HG02938 (cell line): ENCODE data around the gene LIN9.
A peak's percentile ranks its signal among the peaks of the same experiment; 100 is the strongest.

Experiments
- ATAC-seq: cut with Tn5 transposase; IDR thresholded peaks from one replicate; pipeline ENCODE4 v1.9.1; 2021; ENCODE audit warnings: mild to moderate bottlenecking, moderate library complexity; ENCODE audit not compliant: unreplicated experiment

The LIN9 gene

DNA sequence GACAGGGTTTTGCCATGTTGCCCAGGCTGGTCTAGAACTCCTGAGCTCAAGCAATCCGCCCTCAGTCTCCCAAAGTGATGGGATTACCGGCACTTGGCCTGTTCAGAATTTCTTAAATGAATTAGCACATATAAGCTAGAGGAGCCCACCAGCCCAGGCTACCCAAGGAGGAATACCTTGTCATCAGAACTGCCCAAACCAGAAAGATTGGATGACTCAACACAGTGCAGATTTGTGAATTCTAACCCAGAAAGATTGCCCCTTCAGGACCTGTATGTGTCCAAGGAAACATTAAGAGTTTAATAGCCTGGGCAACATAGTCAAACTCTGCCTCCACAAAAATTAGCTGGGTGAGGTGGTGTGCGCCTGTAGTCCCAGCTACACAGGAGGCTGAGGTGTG, 14.0 kb upstream of the LIN9 start:
- ATAC-seq, result no peak

DNA sequence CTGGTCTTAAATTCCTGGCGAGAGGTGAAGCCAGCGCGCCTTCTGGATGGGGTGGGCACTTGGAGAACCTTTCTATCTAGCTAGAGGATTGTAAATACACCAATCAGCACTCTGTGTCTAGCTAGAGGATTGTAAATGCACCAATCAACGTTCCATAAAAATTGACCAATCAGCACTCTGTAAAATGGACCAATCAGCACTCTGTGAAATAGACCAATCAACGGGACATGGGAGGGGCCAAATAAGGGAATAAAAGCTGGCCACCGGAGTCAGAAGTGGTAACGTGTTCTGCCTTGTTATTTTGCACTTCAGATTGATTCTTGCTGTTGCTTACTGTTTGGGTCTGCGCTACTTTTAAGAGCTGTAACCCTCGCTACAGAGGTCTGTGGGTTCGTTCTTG, 12.0 kb upstream of the LIN9 start:
- no peak for ATAC-seq

DNA sequence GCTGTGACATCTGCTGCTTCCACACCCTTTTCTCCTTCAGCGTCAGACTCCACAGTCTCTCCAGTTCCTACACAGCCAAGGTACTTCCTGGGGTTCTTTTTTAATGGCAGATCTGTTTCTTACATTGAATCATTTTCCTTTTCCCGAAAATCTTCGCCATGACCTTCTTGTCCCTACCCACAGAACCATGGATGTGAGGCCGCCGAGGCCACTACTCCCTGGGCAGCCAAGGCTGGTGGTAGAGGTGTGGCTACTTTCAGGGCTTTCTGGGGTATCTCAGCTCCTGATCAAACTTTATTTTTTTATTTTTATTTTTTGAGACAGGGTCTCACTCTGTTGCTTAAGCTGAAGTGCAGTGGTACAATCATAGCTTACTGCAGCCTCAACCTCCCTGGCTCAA, 9.5 kb upstream of the LIN9 start:
- ATAC-seq, result no peak

DNA sequence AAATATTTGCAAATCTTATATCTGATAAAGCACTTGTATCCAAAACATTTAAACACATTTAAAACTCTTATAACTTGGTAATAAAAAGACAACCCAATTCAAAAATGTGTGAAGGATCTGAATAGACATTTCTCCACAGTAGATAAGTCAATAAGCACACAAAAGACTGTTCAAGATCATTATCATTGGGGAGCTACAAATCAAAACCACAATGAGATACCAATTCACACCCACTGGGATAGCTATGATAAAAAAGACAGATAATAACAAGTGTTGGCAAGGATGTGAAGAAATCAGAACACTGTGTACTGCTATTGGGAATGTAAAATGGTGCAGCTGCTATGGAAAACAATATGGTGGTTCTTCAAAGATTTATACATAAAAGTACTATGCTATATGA, 5.1 kb upstream of the LIN9 start:
- ATAC-seq, result no peak

DNA sequence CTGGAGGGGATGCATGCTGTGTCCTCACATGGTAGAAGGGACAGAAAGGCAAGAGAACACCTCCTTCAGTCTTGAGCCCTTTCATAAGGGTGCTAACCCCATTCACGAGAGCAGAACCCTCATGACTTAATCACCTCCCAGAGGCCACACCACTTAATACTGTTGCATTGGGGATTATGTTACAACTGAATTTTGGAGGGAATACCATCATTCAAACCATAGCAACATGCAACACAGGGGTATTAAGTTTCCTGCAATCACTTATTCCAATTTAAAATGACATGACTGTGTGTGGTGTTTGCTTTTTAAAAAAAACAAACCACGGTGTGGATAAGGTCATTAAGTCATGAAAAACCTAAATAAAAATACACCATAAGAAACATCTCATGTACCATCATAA, 3.1 kb upstream of the LIN9 start:
- ATAC-seq, result no peak

DNA sequence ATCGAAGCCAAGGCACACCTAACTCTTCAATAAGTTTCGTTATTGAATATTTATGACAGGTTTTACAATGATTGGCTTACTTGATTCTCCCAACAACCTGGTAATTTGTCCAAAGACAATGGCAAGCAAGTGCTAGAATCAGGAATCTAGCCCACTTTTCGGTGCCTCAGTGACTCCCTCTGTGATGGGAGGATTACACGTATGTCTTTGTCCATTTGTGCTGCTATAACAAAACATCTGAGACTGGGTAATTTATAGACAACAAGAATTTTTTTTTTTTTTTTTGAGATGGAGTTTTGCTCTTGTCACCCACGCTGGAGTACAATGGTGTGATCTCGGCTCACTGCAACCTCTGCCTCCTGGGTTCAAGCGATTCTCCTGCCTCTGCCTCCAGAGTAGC, 2.4 kb upstream of the LIN9 start:
- no peak for ATAC-seq

DNA sequence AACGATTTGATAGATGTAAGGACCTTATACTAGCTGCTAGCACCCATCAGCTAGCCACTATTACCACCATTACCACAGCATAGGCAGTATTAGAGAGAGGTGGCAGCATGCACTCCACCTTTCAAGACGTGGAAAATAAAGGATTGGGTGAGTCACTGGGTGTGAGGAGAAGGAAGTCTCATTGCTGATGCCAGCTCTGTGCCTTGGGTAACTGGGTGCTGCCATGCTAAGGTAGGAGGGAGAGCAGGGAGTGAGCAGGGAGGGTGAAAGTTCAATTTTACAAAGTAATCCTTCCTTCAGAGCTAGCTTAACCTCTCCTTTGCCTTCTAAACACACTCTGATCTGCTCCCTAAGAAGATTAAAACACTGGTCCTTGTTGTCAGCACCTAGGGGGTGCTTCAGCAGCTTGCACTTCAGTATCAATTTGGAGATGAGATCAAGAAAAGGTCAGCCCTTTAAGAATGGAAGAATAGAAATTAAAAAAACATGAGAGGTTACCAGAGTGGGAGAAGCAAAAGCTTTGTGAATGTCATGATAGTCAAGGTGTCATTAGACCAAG, 1.8 kb upstream of the LIN9 start:
- no peak for ATAC-seq

DNA sequence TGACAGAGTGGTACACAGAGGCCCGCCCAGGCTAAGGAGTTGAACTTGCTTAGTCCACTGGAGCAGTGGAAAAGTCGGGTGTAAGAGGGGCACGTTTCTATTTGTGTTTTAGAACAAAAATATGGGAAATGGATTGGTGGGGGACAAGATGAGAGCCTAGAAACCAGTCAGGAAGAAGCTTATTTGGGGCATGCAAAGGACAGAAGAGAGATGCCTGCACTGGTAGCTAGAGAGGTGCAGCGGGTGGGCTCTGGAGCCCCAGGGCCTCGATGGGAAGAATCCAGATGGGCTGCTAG, 1.2 kb upstream of the LIN9 start:
- no peak for ATAC-seq

DNA sequence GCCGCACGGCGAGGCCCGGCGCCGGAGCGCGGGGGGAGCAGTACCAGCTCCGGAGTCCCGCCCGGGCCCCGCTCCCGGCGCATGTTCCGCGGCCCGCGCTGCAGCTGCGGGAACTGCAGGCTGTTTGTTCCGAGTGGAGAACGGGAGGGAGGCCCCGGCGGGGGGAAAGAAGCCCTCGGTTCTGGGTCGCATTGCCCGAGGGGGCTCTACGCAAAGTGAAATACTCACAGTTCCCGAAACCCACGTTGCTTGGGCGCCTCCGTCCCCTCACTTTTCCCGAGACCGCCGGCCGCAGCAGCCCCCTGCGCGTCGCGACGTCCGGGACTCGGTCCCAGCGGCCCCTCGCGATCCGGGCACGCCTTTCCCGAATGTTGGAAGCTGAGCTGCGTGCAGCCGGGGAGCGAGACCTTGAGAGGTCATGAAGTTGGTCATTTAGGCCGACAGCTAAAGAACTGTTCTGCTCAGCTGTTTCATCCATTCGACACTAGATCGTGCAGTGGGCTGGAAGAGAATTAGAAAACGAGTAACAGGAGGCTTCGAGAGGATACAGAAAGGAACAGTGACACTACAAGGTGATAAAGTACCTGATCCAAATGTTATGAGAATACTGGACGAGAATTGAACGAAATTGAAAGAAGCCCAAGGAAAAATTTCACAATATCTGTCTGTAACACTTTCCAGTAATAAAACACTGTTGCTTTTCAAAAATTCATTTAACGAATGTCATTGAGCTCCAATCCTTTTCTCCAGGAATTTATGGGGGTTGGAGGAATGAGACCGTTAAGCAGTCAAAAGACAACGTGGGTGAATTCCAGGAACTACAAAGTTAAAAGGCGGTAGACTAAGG, 657 bp upstream of the LIN9 start:
- ATAC-seq, result peak; percentile 4

DNA sequence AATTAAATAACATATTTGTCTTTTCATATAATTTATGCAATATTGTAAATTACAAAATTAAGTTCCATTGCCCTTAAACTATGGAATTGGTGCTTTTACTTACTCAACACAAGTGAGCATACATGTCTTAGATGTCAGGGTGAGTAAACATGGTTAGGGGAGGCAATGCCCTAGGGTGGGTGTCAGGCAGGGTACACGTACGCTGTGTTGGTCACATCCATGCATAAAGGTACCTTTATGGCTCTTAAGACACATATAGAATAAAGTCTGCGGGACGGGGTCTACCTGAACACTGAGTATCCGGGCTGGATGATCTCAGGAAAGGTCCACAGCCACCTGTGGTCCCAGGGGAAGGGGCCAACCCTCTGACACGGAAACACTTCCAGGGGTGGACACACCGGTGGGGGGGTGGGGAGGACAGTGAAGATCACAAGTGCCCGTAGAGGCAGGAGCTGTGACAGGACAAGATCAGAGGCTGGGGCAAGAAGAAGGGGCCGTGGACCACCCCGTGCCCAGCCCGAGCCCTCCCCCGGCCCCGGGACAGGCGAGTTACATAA, 720 bp downstream of the LIN9 start:
- no peak for ATAC-seq

DNA sequence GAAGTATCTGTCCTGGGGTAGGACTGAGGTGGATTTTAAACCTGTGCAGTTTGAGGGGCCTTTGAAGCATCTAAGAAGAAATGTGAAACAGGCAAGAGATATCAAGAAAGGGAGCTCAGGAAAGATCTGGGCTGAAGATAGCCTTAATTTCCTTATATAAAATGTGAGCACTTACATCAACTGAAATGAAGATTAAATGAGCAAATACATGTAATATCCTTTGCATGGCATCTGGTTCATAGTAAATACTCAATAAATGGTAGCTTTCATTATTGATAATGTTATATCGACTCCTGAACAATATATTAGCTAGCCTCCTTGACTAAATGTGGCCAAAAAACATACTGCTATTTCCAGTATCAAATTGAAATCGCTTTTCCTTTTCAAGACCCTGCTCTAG, 2.5 kb downstream of the LIN9 start:
- ATAC-seq, result no peak

DNA sequence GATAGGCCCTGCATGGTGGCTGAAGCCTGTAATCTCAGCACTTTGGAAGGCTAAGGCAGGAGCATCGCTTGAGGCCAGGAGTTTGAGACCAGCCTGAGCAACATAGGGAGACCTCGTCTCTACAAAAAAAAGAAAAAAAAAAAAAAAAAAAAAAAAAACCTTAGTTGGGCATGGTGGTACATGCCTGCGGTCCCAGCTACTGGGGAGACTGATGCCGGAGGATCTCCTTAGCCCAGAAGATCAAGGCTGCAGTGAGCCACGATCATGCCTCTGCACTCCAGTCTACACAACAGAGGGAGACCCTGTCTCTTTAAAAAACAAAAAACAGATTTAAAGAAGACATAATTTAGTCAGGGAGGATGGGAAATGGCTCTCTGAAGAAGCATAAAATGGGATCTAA, 3.8 kb downstream of the LIN9 start:
- ATAC-seq, result no peak

DNA sequence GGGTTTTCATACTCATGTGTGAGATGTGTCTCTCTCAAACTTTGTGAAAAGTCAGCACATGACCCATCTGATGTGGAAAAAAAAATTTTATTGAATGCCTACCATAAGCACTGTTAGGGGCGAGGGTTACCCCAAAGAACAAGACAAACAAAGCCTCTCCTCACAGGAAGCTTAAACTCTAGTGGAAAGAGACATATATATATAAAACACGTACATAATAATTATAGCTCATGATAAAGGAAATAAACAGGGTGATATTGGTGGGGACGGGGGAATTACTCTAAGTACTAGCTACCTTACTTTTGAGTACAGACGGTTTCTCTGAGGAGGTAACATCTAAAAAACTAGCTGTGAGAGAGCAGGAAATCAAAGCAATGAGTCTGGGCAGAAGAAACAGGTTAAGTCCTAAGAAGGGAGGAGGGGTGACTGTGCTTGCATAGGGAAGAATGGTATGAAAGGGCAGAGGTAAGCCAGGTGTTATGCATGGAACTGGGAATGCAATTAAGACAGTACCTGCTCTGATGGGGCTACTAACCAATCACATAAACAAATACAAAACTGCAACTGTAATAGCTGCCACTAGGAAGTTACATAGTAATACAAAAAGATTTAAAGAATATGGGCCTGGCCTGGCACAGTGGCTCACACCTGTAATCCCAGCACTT, 4.5 kb downstream of the LIN9 start:
- no peak for ATAC-seq

DNA sequence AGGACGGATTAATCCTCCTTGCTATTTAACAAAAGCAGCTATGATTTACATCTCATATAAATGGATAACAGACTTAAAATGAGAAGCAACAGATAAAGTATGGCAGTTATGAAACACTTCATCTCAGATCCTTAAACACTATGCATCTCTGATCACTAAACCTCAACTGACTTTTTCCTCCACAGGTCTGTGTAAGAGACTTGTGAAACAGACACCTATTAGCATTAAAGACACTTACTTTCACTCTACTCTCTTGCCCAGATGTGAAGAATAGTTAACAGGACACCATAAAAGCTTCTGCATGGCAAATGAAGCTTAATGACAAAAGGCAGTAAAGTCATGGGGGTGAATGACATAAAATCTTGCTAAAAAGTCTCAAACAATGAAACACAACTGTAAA, 6.2 kb downstream of the LIN9 start:
- ATAC-seq, result no peak

DNA sequence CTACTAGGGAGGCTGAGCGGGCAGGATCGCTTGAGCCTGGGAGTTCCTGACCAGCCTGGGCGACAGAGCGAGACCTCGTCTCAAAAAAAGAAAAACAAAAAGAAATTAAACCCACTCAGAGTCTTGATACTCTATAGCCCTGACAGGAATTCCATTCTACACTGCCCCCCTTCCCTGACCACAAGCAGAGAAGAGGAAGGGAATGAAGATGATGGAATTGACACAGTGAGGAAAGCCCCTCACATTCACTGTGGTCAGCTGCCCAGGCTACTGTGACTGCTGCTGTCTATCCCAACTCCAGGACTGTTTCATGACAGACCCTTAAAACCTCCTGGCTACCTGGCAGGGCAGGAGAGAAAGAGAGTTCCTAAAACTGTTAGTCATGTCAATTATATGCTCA, 12.1 kb downstream of the LIN9 start:
- no peak for ATAC-seq

DNA sequence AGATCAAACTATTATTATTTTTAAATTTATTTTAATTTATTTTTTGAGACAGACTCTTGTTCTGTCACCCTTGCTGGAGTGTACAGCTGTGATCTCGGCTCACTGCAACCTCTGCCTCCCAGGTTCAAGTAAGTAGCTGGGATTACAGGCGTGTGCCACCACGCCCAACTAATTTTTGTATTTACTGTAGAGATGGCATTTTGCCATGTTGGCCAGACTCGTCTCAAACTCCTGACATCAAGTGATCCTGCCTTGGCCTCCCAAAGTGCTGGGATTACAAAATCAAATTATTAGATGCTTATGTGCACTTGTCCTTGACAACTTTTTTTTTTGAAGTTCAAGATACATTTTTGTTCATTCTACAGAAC, 15.4 kb downstream of the LIN9 start:
- no peak for ATAC-seq

DNA sequence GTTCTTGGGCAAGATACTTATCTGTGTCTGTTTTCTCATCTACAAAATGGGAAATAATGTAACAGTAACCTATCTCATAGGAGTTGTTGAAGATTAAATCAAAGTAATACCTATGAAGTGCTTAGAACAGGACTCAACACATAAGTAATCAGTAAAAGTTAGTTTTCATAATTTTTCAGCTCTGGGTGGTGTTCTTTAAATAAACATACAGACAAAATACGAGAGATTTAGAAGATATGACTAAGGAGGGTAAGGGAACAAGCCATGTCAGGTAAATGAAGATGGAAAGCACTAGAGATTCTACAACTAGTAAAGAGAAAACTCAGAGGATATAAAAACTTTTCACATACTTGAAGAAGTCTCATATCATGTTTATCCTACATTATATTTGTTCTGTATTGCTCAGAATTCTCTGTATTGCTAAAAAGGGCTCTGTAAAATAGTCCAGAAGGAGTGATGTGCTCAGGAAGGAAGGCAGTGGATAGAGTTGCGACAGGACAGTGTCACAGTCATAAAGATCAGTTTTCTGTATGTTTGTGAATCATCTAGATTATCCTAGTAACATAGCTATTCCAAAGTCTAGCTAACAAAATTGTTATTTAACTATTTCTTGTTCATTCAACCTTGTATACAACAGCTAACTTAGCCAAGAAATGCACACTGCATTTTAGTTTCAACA, 16.0 kb downstream of the LIN9 start:
- ATAC-seq, result no peak

DNA sequence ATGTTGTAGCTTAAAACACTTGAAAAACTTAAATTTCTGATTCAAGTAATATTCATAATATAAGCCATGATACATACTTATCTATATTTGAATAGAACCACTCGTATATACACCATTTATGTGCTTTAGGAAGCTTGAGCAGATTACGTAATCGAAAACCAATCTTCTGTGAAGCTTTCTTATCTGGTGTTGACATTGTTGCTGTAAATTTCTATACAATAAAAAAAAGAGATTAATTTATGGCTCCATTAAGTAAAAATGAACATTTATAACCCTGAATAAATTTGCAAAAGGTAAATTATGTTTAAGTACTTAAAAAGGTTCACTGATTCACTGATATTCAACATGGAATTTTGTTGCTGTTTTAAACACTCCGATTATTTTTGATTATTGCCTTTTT, 21.4 kb downstream of the LIN9 start:
- no peak for ATAC-seq

DNA sequence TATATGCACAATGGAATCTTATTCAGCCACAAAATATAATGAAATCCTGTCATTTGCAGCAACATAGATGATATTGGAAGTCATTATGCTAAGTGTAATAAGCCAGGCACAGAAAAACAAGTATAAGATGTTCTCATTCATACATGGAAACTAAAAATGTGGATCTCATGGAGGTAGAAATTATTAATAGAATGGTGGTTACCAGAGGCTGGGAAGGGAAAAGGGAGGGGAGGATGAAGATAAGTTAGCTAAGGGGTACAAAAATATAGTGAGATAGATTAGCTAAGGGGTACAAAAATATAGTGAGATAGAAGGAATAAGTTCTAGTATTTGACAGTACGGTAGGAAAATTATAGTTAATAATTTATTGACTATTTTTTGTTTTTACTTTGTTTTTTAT, 27.9 kb downstream of the LIN9 start:
- no peak for ATAC-seq

DNA sequence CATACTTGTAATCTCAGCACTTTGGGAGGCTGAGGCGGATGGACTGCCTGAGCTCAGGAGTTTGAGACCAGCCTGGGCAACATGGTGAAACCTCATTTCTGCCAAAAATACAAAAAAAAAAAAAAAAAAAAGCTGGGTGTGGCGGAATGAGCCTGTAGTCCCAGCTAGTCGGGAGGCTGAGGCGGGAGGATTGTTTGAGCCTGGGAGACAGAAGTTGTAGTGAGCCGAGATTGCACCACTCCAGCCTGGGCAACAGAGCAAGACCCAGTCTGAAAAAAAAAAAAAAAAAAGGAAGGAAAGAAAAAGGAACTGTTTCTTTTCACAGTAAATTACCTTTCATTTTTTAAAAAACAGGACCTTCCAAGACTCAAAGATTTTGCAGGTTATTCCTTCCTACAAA, 29.5 kb downstream of the LIN9 start:
- no peak for ATAC-seq

DNA sequence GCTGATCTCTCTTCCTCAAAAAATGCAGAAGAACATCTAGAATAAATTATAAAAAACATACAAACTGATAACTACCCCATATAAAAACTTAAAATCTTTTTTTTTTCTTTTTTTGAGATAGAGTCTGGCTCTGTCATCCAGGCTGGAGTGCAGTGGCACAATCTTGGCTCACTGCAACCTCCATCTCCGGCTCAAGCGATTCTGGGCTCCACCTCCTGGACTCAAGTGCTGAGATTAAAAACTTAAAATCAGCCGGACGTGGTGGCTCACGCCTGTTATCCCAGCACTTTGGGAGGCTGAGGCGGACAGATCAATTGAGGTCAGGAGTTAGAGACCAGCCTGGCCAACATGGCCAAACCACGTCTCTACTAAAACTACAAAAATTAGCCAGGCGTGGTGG, 31.1 kb downstream of the LIN9 start:
- no peak for ATAC-seq

DNA sequence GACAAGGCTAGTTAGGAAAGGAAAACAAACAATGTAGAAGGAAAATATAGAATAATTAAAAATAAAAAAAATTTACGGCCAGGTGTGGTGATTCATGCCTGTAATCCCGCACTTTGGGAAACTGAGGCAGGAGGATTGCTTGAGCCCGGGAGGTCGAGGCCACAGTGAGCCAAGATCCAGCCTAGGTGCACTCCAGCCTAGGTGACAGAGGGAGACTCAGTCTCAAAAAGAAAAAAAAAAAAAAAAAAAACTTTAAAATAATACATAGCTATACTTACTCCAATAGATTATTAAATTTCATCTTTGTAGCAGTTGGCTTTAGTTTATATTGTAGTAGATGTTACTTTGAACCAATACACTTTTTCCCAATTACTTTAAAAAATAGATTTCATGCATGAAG, 32.0 kb downstream of the LIN9 start:
- no peak for ATAC-seq
